ENCODE measurements around the gene TAS2R43.
"Not testable (repeated sequence)": the region's sequence is repeated elsewhere in the genome, so short reads cannot be mapped to it uniquely, and the experiment has no call there.

The TAS2R43 gene, protein sequence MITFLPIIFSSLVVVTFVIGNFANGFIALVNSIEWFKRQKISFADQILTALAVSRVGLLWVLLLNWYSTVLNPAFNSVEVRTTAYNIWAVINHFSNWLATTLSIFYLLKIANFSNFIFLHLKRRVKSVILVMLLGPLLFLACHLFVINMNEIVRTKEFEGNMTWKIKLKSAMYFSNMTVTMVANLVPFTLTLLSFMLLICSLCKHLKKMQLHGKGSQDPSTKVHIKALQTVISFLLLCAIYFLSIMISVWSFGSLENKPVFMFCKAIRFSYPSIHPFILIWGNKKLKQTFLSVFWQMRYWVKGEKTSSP

DNA sequence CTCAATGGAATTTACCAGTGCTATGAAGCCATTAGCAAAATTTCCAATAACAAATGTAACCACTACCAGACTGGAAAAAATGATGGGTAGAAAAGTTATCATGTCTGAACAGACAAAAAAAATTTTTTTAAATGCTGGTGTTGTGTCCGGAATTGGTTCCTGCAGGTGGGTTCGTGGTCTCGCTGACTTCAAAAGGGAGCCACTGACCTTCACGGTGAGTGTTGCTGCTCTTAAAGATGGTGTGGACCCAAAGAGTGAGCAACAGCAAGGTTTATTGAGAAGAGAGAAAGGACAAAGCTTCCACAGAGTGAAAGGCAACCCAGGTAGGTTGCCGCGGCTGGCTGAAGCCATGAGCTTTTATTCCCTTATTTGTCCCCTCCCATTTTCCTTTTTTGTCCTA is at the start of gene TAS2R43:
Gene TAS2R43, minus strand, starts transcription at position 186 of the 400 bp plus-strand sequence. Its CDS starts 84 bp downstream, at position 102.
- no peak for DNase-seq

- no peak for DNase-seq
These were observed 44.0 kb upstream of the TAS2R43 start for GRCh38 chr12:11136075-11136474.

DNA sequence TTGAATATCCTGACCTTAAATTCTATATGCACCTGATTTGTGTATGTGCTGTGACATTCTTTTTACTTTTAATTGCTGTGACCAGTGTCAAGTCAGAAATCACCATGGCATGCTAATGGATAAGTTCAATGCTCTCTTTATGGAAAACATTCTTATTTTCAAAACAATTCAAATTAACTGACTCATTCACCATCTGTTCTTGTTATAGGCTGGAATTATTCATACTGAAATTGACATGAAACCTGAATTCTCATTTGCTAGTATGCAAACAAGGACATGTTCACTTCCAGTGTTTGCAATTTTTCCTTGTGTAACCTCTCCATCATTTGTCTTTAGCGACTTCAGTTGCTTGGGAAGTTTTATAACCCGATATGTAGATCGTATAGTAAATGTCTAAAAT is 42.2 kb upstream of the TAS2R43 start, which contains the start of gene TAS2R30:
Gene TAS2R30, minus strand, starts transcription at position 340 of the 400 bp plus-strand sequence. CDS start 400 bp downstream, outside the sequence.
- no peak for DNase-seq

DNA sequence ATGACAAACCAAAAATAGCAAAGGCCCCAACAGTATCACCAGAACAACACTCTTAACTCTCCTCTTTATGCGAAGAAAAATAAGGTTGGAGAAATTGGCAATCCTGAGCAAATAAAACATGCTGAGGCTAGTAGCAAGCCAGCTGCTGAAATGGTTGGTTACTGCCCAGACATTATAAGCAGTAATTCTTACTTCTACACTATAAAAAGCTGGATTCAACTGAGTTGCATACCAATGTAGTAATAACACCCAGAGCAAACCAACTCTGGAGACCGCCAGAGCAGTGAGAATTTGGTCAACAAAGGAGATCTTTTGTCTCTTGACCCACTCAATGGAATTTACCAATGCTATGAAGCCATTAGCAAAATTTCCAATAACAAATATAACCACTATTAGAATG is 41.7 kb upstream of the TAS2R43 start:
- no peak for DNase-seq

DNA sequence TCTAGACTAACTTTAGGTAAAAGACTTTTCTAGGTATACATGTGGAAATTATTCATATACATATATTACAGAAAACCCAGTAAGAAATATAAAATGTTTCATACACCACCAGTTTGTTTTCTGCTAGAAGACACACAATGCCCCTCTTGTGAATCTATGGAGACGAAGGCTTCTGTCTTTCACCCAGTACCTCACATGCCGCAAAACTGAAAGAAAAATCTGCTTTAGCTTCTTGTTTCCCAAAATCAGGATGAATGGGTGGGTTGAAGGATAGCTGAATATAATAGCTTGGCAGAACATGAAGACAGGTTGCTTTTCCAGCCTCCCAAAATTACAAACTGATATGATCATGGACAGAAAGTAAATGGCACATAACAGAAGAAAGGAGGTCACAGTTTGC is 41.0 kb upstream of the TAS2R43 start:
- no peak for DNase-seq

- DNase-seq, result no peak
These were observed 38.9 kb upstream of the TAS2R43 start for GRCh38 chr12:11130999-11131398.

GRCh38 chr12:11130382-11130781 is 38.3 kb upstream of the TAS2R43 start:
- DNase-seq, result no peak

DNA sequence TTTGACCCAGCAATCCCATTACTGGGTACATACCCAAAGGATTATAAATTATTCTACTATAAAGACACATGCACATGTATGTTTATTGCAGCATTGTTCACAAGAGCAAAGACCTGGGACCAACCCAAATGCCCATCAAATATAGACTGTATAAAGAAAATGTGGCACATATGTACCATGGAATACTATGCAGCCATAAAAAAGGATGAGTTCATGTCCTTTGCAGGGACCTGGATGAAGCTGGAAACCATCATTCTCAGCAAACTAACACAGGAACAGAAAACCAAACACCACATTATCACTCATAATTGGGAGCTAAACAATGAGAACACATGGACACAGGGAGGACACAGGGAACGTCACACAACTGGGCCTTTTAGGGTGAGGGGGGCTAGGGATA is 22.0 kb upstream of the TAS2R43 start:
- DNase-seq, result not testable (repeated sequence)

DNA sequence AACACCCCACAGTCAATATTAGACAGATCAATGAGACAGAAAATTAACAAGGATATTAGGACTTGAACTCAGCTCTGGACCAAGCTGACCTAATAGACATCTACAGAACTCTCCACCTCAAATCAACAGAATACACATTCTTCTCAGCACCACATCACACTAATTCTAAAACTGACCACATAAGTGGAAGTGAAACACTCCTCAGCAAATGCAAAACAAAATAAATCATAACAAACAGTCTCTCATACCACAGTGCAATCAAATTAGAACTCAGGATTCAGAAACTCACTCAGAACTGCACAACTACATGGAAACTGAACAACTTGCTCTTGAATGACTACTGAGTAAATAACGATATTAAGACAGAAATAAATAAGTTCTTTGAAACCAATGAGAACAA is 19.1 kb upstream of the TAS2R43 start:
- DNase-seq, result not testable (repeated sequence)

DNA sequence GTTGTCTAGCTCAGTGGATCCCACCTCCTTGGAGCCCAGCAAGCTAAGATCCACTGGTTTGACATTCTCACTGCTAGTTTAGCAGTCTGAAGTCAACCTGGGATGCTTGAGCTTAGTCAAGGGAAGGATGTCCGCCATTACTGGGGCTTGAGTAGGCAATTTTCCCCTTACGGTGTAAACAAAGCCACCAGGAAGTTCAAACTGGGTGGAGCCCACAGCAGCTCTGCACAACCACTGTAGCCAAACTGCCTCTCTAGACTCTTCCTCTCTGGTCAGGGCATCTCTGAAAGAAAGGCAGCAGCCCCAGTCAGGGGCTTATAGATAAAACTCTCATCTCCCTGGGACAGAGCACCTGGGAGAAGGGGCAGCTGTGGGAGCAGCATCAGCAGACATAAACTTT is 16.7 kb upstream of the TAS2R43 start:
- DNase-seq, result no peak

- no peak for DNase-seq
These were observed 15.6 kb upstream of the TAS2R43 start for GRCh38 chr12:11107719-11108118.

DNA sequence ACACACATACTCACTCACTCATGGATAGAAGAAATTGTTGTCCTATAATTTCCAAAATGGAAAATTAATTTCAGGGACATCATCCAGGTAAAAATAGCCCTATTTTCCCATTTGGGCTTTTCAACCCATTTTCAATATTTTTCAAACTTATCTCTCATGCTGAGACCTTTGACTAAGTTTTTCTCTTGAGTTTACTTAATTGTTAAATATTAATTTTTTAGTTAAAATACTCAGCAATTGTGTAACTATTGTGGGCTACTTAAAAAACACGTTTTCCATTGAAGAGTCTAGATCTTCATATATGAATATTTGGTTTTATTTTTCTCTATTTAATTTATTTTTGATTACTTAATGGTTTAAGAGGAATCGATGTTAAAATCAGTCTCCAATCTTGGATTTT is 14.2 kb upstream of the TAS2R43 start:
- no peak for DNase-seq

GRCh38 chr12:11105546-11105945 is 13.4 kb upstream of the TAS2R43 start:
- DNase-seq, result no peak

- DNase-seq, result not testable (repeated sequence)
These were observed 2.8 kb upstream of the TAS2R43 start for GRCh38 chr12:11094910-11095309.

GRCh38 chr12:11089246-11089645 is 2.9 kb downstream of the TAS2R43 start:
- DNase-seq, result no peak

DNA sequence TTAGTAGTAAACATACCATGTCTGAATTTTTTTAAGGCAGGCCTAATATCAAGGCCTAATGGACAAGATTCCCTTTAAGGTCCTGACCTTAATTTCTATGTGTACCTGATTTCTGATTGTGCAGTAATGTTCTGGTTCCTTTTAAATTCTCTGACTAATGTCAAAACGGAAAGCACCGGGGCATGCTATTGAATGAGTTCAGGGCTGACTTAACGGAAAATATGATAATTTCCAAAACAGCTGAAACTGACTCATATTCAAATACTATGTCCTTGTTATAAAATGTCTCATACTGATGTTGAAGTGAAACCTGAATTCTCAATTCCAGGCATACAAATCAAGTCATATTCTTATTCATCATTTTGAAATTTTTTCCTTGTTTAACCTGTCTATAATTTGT is 6.7 kb downstream of the TAS2R43 start:
- no peak for DNase-seq

- no peak for DNase-seq
These were observed 10.1 kb downstream of the TAS2R43 start for GRCh38 chr12:11081987-11082386.

GRCh38 chr12:11078246-11078645 is 13.9 kb downstream of the TAS2R43 start:
- DNase-seq, result no peak

DNA sequence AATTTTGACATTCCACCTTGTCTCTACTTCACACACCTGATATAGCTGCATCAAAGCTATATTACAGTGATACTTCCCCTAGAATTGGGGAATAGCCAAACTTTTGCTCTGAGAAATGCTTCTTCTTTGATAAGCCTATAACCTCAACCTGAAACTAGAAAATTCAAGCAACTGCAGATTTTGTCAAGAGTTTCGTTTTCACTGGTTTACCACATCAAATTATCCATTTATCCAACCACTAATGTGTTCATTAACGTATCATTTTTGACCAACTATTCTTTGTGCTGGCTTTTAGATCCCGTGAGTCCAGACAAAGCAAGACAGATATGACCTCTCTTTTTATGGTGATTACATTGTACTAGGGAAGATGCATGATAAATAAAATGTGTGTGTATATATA is 16.5 kb downstream of the TAS2R43 start:
- no peak for DNase-seq

DNA sequence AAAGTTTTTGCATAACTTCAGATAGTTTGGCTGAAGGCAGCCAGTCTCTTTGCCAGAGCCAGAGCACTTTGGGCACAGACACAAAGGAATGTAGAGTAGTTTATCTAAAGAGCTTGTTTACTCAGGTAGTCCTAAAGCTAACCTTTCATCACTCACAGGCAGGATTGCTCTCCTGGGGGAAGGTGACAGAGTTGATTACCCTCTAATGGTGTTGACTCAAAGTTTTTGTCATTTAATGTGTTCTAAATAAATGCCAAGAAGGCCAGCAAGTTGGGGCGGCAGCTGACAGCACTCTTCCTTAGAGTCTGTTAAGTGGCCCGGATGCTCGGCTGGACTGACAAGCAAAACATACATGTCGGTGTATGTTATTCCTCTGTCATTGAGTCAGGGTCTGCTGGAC is 20.7 kb downstream of the TAS2R43 start:
- no peak for DNase-seq

- no peak for DNase-seq
These were observed 21.1 kb downstream of the TAS2R43 start for GRCh38 chr12:11070999-11071398.

DNA sequence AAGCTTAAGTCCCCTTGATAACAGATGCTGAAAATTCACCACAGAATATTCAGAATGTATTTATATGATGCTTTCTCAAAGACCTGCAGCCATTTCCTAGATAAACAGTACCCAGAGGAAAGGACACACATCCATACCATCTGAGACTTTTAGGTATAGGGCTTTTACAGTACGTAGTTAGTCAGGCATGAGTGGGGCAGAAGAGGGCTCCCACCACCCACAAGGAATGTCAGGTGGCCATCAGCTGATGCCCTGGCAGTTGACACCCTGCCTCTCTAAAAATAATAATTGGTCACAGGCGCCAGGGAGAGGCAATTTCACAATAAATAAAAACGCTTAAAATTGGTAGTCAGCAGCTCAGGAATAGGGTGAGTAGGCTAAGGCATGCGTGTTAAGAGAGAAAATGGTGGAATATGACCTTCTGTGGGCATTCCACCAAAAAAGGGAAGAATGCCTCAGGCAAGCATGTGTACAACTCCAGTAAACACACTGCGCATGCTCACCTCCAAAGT is 22.2 kb downstream of the TAS2R43 start:
- no peak for DNase-seq

- DNase-seq, result no peak
These were observed 24.6 kb downstream of the TAS2R43 start for GRCh38 chr12:11067514-11067913.

GRCh38 chr12:11062194-11062593 is 29.9 kb downstream of the TAS2R43 start, which contains the start of gene TAS2R46:
TSS of gene TAS2R46 (minus strand) at chr12:11062294. CDS start at chr12:11062294, 0 bp downstream.
- not testable (repeated sequence) for DNase-seq

DNA sequence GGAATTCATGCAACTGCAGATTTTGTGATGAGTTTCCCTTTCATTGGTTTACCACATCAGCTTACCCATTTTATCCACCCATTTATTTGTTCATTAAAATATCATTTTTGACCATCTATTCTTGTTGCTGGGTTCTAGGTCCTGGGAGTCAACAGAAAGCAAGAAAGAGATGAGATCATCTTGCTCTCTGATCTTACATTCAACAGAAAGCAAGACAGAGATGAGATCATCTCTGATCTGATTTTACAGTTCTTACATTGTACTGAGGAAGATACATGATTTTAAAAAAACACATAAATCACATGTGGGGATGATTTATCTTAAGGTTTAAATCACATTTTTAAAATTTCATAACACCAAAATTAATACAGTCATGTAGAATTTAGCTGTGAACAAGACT is 32.3 kb downstream of the TAS2R43 start:
- no peak for DNase-seq

Measured in NCI-H2171 (cell line).